Embryonic facial prominence (tissue), 1 donor: ENCODE measurements around the gene ITGB2.

ENCODE experiments used
- DNase-seq: peaks from one replicate; pipeline ENCODE4 v3.0.0-alpha.2; 2016; ENCODE audit errors: extremely low spot score

ITGB2 gene

DNA sequence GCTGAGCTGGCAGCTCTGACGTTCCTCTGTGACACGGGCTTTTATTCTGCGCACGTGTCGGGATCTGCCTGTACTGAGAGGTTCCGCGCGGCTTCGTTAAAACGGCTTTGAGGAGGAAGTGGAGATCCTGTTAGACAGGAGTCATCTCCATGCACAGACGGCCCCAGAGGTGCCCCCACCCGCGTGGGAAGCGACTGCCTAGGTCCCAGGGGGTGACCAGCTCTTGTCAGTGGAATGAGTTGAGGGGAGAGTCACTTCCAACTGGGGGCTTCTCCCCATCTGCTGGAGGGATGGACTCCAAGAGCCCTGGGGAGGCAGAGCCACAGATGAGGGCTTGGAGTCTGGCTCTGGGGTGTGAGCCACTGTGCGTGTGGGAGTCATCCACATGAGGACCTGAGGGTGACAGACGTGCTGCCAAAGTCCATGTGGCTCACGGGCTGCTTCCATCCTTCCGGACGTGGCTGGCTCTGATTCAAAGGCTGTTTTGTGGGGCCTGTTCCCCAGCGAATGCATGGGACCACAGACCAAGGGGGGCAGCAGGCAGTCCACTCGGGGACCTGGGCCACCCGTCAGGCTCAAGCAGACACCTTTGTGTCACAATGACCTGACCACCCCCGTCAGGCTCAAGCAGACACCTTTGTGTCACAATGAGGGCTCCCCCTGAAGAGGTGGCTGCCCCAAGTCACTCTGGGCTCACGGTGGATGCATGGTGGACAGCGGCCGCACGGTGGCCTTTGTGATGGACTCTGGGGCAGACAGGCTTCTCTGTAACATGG lies 74.0 kb downstream of the ITGB2 start:
- DNase-seq = peak; percentile 8

DNA sequence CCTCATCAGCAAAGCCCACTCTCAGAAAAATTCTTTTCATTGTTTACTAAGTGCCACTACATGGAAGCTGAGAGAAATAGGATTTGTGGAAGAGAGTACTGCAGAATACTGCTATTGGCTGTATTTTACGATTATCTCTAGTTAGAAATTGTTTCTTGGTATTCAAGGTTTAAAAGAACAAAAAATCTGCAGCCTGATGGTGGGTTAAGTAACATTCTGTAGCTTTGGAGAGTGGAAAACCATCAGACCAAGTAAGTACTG lies 74.5 kb downstream of the ITGB2 start:
- DNase-seq = no peak

DNA sequence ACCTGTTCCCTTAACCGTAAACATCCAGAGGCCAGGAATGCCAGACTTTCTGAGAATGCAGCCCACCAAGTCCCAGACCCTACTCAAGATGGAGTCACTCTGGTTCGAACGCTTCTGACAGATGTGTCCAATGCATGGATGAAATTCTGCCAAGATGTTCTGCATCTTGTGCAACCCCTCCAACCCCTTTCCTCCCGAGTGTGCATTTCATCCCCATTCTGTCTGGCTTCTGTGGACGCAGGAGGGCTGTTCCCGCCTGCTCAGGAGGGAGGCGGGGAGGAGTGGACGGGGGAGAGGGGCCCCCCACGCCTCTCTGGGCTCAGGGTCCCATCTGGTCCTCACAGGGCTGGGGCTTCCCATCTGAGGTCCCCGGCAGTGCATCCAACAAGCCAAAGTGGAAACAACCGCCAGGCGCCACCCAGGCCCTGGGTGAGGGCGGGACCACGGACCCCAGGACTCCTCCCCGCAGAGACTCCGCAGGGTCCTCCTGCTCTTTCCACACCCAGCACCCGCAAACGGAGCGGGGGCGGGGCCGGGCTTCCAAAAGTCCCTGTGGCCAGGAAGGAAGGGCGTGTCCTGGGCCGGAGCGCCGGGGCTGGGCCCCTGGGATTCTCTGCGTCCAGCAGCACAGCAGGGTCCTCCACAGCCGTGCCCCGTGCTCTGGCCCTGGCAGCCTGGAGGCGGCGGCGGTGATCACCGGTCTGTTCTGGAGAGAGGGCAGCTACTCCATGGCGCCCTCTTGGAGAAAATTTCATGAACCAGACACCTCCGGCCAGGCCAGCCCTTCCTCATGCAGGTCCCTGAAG lies 75.1 kb downstream of the ITGB2 start:
- DNase-seq = no peak

DNA sequence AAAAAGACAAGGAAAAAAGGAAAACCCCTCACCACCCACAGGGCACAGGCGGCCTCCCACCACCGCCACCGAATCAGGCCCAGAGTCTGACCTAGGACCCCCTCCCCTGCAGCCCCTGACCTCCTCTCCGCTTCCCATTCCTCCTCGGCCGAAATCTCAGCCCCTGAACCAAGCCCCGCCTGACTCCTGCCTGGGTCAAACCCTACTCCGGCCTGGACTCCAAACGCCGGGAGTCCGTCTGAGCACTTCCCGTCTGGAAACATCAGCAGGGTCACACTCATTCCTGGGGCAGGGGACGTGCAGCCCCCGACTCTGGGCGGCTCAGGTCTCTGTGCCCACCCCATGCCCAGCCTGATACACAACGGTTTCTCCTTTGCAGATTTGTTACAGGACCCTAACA lies 76.4 kb downstream of the ITGB2 start:
- DNase-seq = no peak

DNA sequence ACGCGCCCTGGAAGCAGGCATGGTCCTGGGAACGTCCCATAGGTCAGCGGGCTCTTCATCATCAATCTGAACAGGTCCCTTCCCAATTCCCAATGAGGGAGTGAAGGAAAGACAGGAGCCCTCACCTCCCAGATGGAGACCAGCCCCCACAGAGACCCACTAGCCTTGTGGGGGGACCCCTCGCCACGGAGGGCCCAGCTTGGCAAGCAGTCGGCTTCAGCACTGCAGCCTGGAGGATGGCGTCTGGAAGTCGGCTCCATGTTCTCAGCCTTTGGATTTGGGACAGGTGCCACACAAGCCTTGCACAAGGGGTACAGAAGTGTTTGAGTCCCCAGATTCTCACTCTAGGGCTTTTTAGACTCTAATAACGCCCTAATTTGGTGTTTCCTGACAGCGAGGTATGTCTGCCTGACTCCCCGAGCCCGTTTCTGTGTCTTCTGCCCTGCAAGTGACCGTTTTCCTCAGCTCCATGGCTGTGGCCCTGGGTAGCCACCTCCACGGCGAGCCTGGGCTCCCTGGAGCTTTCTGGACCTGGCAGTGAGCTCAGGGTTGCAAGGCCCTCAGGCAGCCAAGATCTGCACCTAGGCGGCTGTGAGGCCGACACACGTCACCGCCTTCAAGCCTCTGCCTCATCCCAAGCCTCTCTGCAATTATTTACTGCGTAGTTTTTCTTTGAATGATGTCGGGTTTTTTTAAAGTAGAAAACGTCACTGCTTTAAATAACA lies 77.8 kb downstream of the ITGB2 start:
- no peak for DNase-seq

DNA sequence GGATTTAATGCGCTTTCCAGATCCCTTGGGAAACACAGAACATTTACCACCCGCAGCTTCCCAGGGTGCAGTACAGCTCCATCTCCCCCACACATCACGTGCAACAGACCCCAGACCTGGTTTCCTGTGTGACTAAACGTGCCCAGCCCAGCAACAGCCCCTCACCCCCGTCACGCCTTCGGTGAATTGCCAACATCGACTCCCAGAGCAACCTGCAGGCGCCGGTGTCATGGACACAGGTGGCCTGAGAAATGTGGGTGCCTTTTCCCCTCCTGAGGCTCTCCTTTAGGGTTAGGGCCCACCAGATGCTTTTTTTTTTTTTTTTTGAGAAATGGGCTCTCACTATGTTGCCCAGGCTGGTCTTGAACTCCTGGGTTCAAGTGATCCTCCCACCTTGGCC lies 78.6 kb downstream of the ITGB2 start:
- no peak for DNase-seq

DNA sequence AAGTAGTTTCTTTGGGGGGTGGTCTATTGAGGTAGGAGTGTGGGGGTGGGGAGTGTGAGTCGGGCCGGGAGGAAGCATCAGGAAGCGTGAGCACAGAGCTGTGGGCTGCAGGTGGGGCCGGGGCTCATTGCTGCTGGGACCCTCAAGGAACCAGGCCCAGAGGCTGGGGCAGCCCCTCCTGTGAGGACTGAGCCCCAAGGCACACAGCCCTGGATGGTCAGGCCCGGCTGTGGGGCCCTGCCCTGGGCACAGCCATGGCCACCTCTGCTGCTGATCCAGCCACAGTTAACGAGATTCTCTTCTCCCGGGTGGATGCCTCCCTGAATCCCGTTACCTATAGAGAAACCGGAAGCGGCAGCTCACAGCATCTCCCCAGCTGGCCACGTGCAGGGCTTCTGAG lies 79.9 kb downstream of the ITGB2 start:
- no peak for DNase-seq

DNA sequence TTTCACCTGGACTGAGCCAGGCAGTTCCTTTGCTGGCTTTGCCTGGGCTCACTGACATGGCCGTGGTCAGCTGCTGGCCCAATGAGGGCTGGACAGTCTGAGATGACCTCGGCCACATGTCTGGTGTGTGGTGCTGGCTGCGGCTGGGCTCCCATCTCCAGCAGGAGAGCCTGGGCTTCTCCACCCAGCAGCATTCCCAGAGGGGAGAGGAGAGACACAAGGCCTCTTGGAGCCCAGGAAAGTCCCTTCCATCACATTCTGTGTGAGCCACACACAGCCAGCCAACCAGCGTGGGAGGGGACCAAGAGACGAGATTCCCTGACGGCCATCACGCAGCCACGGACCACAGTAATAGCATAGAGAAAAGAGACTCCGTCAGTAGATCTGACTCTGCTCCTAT lies 81.7 kb downstream of the ITGB2 start:
- DNase-seq = no peak

DNA sequence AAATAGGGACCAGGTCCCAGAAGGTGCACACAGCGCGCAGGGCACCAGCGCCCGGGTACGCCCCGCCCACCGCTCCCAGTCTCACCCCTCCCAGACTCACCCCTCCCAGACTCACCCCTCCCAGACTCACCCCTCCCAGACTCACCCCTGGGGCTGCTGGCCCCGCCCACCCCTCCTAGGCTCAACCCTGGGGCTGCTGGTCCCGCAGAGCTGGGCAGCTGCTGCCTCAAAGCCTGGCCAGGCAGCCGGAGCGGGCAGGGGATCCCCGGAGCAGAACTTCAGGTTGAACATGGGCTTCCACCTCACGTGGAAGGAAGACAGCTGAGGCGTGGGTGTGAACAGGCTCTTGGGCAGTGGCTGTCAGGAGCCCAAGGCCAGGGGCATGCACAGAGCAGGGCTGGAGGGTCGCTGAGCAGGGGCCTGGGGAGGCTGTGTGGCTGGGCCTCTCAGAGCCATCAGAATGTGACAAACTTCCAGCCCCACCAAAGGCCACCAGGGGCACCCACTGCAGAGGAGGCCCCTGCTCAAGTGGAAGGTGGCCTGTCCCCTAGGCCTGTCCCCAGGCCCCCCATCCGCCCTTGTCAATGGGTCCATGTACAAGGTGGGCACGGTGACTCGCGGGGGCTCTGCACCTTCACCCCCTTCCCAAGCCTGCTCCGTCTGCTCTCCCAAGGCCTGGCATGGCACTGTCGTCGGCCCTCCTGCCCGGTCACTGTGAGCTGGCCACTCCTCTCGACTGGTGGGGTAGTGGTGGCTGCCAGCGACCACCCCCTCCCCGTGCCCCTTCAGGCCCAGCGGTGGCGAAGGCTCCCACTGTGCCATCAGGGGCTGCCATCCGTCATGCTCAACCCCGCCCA lies 82.4 kb downstream of the ITGB2 start:
- DNase-seq = no peak

DNA sequence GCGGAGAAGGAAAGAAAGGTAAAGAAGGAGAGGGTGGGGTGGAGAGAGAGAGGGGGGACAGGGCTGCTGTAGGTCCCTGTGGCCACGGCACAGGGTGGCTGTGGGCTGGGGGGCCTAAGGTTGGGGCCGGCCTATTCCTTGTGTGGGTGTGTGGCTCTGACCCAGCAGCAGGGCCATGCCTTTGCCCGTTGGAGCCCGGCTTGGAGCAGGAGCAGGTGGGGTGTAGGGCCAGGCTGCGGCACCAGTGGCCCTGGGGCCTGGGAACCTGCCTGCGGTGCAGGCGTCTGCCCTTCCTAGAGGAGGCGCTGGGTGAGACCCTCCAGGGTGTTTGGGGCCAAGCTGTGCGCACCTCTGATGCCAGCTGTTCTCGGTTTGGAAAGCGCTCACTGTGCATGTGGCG lies 83.2 kb downstream of the ITGB2 start:
- DNase-seq = no peak

DNA sequence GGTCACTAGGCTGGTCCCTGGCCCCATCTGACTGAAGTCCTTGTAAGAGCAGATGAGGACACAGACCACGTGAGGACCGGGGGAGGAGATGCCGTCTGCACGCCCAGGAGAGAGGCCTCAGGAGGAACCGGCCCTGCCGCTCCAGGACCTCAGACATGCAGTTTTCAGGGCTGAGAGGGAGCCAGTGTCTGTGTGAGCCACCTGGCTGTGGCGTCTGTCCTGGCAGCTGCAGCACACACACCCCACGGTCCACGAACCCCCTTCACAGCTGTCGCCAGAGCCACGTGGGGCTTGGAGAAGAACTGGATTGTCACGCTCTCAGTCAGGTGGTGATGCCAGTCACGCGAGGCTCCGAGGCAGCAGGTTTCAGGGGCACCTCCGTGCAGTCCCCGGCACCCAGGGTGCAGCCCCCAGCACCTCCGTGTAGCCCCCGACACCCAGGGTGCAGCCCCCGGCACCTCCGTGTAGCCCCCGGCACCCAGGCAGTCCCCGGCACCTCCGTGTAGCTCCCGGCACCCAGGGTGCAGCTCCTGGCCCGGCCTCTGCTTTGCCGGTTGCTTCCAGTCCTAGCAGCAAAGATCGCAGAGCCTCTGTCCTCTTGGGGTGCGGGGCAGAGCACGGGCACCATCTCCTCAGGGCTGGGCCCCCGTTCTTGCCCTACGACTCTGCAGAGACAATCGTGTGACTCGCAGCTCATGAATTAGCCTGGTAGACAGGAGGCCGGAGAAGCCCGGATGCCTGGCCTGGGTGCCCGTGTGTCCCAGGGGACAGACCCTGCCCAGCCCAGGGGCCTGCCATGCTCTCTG lies 83.8 kb downstream of the ITGB2 start:
- DNase-seq = no peak

DNA sequence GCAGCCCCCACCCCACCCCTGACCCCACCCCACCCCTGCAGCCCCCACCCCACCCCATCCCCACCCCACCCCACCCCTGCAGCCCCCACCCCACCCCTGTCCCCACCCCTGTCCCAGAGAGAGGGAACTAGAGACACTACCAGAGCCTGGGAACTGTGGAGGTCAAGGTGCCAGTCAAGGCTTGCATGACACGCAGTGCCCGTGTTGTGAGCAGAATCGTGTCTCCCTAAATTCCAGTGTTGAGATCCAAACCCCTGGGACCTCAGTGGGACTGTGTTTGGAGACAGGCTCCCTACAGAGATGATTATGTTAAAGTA lies 84.4 kb downstream of the ITGB2 start:
- DNase-seq = no peak
